Ishikawa (cell line): ENCODE measurements around the gene RDH8.

Experiments
- CREB1 ChIP-seq: IDR thresholded peaks from 2 replicates; pipeline ENCODE4 v1.6.1; 2012; ENCODE audit warnings: low read depth
- EGR1 ChIP-seq: IDR thresholded peaks from 2 replicates; pipeline ENCODE4 v1.6.1; 2012
- EP300 ChIP-seq: IDR thresholded peaks from 2 replicates; pipeline ENCODE4 v1.6.1; 2012; ENCODE audit warnings: borderline replicate concordance
- MAX ChIP-seq: IDR thresholded peaks from 2 replicates; pipeline ENCODE4 v1.6.1; 2012
- NFIC ChIP-seq: IDR thresholded peaks from 2 replicates; pipeline ENCODE4 v1.6.1; 2012
- RAD21 ChIP-seq: IDR thresholded peaks from 2 replicates; pipeline ENCODE4 v1.6.1; 2012; ENCODE audit warnings: low read depth
- REST ChIP-seq: IDR thresholded peaks from 2 replicates; pipeline ENCODE4 v1.6.1; 2012; ENCODE audit warnings: low read depth, mild to moderate bottlenecking
- TCF12 ChIP-seq: IDR thresholded peaks from 2 replicates; pipeline ENCODE4 v1.6.1; 2012; ENCODE audit warnings: low read depth
- YY1 ChIP-seq: IDR thresholded peaks from 2 replicates; pipeline ENCODE4 v1.6.1; 2012; ENCODE audit warnings: low read depth
- ZBTB7A ChIP-seq: IDR thresholded peaks from 2 replicates; pipeline ENCODE4 v1.6.1; 2012; ENCODE audit warnings: low read depth

DNA sequence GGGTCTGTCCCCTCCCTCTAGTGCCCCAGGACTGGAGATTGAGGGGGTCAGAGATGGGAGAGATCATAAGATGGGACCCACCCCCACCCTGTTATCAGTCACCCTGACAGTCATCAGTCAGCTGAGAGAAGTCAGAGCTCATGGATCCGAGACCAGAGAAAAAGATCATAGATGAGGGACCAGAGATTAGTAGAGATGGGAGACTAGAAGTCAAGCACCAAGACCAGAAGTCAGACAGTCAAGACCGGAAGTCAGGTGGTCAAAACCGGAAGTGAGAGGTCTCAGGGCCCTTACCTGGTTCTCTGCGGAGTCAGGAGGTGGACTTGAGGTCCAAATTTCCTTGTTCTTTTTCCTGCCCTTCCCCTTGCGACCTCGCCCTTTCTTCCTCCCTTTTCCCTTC is 10.0 kb upstream of the RDH8 start:
- TF ChIP-seq EP300 (no peak), ZBTB7A (no peak), TCF12 (no peak), REST (no peak), MAX (no peak), NFIC (no peak), CREB1 (no peak), YY1 (no peak), EGR1 (no peak), RAD21 (no peak)
